ENCODE measurements around the gene C3.

GRCh38 chr19:6723108-6723618 lies 2.7 kb upstream of the C3 start:
- TF ChIP-seq CTCF (IDR thresholded peaks at IDR 0.05) (no peak), RAD21 (conservative IDR thresholded peaks at IDR 0.05 in 1 of 2, IDR thresholded peaks at IDR 0.05 in 1 of 2) (no peak), ESRRA (IDR thresholded peaks at IDR 0.05; ENCODE audit: borderline replicate concordance, low read length) (no peak), CHD2 (IDR thresholded peaks at IDR 0.05; ENCODE audit: low read length, partially characterized antibody) (no peak), MAX (IDR thresholded peaks at IDR 0.05) (no peak), NFE2L2 (conservative IDR thresholded peaks at IDR 0.05; ENCODE audit: low read length) (no peak), REST (IDR thresholded peaks at IDR 0.05) (no peak), MYC (IDR thresholded peaks at IDR 0.05; ENCODE audit: borderline replicate concordance, low read length) (no peak)
